NCI-H446 treated with DMSO at 0.1 percent for 48 hours (cell line): ENCODE measurements around the gene KCNJ2.

Experiments used
- DNase-seq: peaks from one replicate; lab custom pipeline; 2025; lab: John Stamatoyannopoulos, UW

Gene KCNJ2

GRCh38 chr17:70205401-70205800 is 36.1 kb downstream of the KCNJ2 start:
- DNase-seq = no peak

DNA sequence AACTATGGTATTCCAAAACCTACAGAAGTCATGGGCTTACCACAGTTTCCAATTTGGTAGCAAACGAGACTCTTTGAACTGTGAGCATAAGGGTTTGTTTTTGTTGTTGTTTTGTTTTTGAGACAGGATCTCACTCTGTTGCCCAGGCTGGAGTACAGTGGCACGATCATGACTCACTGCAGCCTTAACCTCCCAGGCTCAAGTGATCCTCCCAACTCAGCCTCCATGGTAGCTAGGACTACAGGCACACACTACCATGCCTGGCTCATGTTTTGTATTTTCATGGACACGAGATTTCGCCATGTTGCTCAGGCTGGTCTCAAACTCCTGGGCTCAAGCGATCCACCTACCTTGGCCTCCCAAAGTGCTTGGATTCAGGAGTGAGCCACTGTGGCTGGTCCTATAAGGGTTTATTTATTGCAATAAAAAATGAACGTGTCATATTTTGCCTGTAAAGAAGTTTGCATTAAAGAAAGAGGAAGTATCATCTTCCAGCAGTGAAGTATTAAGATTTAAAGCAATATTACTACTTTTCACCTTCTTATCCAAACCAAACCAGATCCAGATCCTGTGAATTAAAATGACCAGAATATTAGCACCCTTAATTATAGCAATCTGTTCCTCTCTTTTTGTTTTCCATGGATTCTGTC is 37.2 kb downstream of the KCNJ2 start:
- no peak for DNase-seq

GRCh38 chr17:70207184-70207583 is 37.9 kb downstream of the KCNJ2 start:
- DNase-seq = no peak

GRCh38 chr17:70208080-70208794 is 38.9 kb downstream of the KCNJ2 start:
- no peak for DNase-seq

GRCh38 chr17:70208825-70209555 is 39.7 kb downstream of the KCNJ2 start:
- no peak for DNase-seq

DNA sequence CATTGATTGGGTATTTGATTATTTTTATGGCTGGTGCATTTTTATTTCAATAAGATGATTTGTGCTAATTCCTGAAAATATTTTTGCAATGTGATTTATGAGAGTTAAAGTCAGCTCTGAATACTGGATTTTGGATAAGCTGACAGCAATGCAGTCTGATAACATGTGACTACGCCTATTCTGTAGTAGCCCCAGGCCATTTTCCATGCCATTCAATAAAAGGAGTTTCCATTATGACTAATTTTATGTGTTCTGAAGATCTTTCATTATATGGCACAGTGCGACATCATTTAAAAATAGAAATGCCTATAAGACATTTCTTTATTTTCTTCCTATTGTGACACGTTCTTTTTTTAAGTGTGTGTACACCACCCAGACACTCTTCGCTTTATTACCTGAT is 46.3 kb downstream of the KCNJ2 start:
- DNase-seq = no peak

DNA sequence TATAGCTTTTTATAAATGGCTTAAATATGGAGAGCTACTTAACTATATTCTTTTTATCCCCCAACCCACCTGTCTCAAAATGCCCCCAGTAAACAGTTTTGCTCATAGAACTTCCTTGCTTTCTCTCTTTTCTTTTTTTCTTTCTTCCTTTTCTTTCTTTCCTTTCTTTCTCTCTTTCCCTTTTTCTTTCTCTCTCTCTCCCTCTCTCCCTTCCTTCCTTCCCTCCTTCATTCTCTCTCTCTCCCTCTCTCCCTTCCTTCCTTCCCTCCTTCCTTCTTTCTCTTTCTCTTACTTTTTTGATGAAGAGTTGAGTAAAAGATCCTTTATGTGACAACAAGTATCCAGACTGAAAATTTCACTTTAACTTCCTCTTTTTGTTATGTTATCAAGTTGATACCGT is 48.2 kb downstream of the KCNJ2 start:
- no peak for DNase-seq

DNA sequence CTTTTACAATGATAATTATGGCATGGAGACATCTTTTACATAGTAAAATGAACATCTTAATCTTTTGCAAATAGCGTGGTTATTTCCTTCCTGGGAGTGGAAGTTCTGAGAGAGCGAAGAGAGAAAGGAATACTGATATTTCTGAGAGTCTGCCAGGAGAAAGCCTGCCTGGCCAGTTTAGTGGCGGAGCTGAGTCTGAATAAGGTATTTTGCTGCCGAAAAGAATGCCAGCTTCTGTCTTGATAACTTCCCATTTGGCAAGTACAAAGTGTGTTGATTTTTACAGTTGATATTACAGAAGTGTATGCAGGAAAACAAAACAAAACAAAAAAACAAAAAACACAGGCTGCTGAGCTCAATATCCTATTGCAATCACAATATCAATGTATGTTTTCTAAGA is 55.9 kb downstream of the KCNJ2 start:
- no peak for DNase-seq
